Putamen (tissue), 1 donor: ENCODE data around the gene VANGL1.

Experiments
- DNase-seq: peaks from one replicate; pipeline ENCODE4 v3.0.0-alpha.2; 2016; ENCODE audit warnings: low spot score

The VANGL1 gene

DNA sequence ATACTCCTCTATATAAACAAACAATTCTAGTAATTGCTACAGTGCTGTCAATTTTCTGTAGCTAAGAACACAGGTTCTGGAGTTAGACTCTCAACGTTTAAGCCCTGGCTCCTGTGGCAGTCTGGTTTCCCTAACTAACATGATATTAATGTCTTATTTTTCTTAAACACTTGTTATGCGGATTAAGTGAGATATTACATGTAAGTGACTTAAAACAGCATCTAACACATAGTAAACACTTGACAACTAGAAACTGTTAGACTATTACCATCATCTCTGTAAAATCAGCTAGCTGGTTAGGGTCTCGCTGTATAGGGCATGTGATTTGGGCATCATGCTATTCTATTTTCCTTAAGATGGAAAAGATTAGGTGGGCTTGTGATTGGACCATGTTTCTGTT is 2.3 kb downstream of the VANGL1 start:
- DNase-seq, result no peak

GRCh38 chr1:115647047-115647446 is 5.3 kb downstream of the VANGL1 start:
- DNase-seq, result no peak

DNA sequence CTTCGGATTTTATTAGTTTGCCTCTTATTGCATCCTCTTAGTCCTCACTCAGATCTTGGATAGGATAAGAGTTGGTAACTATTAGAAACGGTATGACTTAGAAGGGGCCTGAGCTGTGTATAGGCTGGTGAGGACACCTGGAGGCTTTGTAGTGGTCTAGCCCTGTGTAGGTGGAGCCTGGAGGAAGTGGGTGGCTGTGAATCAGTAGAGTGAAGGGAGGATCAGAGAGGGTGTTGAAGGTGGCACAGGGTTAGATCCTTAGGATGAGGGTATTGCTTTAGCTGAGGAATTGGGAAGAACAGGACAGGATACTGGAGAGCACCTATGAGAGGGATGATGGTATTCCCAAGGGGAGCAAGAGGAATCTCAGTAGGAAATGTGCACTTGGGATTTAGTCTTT is 5.7 kb downstream of the VANGL1 start:
- DNase-seq, result no peak

GRCh38 chr1:115647919-115648650 is 6.3 kb downstream of the VANGL1 start:
- no peak for DNase-seq

DNA sequence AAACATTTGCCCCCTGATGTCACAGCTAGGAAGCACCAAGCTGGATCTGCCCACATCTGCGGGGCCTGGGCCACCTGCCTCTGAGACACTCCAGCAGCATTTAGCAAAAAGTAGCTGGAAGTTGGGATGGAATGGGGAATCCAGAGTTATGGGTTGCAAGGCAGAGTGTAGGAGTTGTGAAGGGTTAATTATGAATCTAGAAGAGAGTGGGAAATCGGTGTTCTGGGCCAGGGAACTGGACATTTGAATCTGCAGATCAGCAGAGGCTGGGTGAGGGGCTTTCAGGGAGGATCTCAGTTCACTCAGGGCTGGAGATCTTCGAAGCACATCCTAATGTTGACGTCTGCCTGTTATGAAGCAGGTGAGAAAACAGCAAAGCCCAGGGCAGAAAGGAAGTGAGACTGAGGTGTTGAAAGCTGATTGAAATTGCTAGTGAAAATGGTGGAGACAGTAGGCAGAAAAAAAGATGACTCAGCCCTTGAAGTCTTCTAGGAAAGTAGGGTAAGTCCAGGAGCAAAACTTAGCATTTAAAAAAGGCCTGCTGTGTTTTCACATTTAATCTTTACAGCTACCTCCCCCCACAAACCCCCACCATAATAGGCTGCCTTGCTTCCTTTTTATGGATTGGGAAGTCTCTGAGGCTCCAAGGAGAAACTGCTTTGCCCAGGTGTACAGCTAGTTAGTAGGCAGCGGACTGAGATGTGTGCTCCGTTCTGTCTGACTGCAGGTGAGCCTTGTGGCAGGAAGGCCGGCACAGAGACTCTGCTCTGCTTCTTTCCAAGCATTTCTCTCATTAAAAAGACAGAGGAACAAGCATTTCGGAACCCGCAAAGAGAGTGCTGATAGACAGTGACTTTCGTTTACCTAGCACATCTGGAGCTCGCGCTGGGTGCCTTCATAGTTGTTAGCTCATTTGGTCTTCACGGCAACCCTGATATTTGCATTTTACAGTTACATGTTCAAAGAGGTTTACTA is 7.2 kb downstream of the VANGL1 start:
- no peak for DNase-seq

GRCh38 chr1:115649964-115650363 is 8.2 kb downstream of the VANGL1 start:
- DNase-seq, result no peak

DNA sequence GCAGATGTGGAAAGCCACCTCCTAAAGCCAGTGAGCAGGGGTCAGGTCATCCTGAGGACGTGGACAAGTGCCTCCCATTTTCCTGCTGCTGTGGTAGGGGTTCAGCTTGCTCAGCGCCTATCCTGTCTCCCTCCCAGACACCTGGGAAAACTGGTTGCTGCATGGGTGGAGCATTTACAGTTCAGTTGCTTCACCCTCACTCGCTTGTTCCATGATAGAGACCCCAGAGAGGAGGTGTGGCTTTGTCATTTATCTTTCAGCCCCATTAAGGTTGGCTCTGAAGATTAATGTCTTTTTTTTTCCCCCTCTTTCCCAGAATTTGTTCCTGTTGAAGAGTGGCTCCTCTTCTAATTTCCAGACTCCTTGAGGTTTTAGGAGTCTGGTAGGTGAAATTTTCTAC is 9.2 kb downstream of the VANGL1 start:
- DNase-seq, result no peak

DNA sequence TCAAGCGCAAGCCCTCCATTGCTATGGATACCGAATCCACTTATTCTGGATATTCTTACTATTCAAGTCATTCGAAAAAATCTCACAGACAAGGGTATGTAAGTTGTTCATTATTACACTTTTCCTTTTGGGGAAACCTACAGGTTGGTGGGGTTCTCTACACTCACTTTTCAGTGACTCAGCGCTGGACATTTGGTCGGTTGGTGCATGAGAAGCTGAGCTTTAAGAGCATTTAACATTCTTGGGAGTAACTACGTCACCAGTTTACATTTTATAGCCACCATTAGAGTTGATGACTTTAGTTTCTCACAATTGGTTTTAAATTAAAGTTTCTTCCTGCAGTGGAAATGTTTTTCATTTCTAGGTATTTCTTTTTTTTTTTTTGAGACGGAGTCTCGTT is 9.6 kb downstream of the VANGL1 start:
- DNase-seq, result no peak

- DNase-seq, result no peak
These were observed 10.5 kb downstream of the VANGL1 start for GRCh38 chr1:115652236-115652788.

GRCh38 chr1:115654125-115654524 is 12.4 kb downstream of the VANGL1 start:
- no peak for DNase-seq

- no peak for DNase-seq
These were observed 13.0 kb downstream of the VANGL1 start for GRCh38 chr1:115654663-115655305.

GRCh38 chr1:115655306-115655663 is 13.5 kb downstream of the VANGL1 start:
- no peak for DNase-seq

DNA sequence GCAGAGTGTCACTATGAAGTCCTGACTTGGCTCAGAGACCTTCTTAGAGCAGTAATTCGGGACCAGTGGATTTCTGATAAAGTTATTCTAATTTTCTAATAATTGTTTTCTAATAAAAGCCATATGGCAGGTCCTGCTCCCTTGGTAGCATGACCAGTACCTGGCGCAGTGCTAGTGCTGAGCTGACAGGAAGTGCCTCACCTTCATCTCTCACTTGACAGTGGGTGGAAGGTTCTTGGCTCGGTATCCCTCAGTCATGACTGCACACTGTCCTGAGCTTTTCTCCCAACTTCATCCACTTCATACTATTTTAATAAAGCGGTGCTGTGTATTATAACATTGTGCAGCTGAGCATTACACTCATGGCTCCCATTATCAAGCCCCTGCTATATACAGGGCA is 14.1 kb downstream of the VANGL1 start:
- DNase-seq, result no peak

DNA sequence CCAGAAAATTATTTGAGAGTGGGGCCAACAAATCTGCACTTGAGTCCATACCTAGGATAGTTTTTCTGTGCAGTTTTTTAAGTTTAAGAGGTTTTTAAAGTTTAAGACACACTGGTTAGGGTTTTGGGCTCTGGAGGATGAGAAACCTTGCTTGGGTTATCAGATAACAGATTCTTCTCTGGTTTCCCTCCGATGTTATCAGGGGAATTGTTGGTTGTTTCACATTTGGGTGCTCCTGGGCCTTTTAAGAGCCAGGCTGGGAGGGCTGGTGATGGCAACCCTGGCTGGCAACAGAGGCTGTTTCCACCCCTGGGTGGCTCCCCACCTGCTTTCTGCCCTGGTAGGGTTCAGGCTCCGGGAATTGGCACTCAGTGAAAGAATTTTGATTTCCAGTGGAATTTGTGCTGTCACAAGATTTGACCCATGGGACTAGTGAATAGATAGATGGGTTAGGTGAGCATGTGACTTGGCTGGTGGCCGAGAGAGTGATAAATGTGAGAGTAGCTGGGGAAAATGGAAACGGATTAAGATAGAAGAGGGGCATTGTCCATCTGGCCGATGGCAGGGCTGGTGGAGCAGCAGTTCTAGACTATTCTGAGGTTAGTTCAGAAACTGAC is 14.8 kb downstream of the VANGL1 start:
- DNase-seq, result no peak

DNA sequence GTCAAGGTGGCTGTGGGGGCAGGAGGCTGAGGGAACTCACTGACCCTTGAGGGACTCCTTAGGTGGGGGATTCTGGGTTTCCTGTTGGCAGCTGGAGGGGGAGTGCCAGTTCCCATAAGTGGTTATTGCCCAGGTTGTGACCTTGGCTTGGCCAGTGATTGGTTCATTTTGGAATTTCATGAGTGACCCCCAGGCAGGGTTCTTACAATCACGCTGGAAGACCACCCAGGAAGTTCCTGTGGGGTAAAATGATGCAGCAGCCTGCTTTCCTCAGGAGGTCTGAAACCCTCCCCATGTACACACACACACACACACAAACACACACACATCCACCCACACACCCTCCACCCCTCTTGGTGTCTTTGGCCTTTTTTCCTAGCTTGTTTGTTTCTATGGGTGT is 16.9 kb downstream of the VANGL1 start:
- no peak for DNase-seq

DNA sequence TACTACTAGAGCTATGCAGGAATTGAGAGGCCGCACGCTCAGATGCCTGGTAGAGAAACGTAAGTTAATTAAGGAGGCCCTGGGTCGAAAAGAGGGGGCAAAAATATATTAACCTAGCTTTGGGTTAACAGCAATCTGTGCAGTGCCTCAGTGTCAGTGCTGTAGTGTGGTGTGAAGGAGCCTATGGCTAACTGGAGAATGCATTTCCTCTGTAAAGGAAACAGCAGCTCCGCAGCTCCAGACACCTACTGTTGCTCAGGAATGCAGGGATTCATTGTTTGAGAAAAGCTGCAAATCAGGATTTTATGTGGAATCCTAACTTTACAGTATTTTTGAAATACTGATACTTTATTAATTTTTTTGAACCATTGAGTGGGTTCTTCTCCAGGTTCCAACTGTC is 18.4 kb downstream of the VANGL1 start:
- no peak for DNase-seq

- no peak for DNase-seq
These were observed 19.4 kb downstream of the VANGL1 start for GRCh38 chr1:115661157-115661556.

- no peak for DNase-seq
These were observed 23.7 kb downstream of the VANGL1 start for GRCh38 chr1:115665319-115666096.

DNA sequence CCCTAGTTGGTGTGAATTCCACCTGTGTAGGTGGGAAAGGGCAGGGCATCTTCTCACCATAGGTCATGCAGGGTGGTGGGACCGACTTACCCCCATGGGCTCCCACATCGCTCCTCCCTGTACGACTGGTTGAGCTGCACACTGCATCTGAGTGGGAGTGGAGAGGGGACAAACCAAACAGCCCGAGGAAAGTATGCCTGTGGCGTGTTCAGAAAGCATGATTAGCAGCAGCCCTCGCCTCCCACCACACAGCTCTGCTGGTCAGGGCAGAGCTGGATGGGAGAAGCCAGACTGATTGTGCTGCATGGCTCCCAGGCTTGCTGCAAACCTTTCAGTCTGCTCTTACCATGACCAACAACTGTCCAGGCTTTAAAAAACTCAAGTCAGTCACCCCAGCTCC is 24.4 kb downstream of the VANGL1 start:
- no peak for DNase-seq

DNA sequence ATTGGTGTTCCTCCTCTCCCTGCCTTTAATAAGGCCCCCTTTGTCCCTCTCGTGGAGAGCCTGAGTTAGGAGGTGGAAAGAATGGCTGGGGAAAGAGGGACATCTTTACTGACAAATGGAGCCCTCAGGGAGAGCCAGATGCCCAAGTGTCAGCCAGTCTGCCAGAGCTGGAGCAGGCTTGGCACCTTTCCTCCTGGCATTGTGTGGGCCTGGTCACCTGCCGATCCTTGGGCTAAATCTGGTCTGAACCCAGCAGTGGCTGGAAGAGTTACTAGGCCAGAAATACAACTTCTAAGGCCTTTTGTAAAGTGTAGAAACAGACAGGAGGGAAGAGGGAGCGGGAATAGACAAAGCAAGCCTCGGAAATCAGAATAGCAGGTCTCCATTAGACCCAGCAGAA is 24.9 kb downstream of the VANGL1 start:
- no peak for DNase-seq

GRCh38 chr1:115668579-115668978 is 26.8 kb downstream of the VANGL1 start:
- no peak for DNase-seq
